NCI-H2107 treated with DMSO at 0.1 percent for 48 hours (cell line): ENCODE data around the gene ST7L.
"Not testable (repeated sequence)": the region's sequence is repeated elsewhere in the genome, so short reads cannot be mapped to it uniquely, and the experiment has no call there.

ENCODE experiments used
- DNase-seq: peaks from one replicate; lab custom pipeline; 2025; ENCODE audit not compliant: unreplicated experiment; lab: John Stamatoyannopoulos, UW

The ST7L gene

GRCh38 chr1:112618721-112619517 is at the start of gene ST7L:
Gene ST7L, minus strand, starts transcription at chr1:112619141. Its CDS starts 28 bp downstream, at chr1:112619113.
- peak; percentile 66 for DNase-seq

GRCh38 chr1:112666946-112667345 is 48.0 kb upstream of the ST7L start:
- DNase-seq, result no peak

GRCh38 chr1:112665857-112666256 is 46.9 kb upstream of the ST7L start:
- DNase-seq, result no peak

GRCh38 chr1:112651205-112651604 is 32.3 kb upstream of the ST7L start:
- no peak for DNase-seq

- no peak for DNase-seq
Observed at GRCh38 chr1:112646225-112646624, 27.3 kb upstream of the ST7L start.

GRCh38 chr1:112643080-112643479 is 24.1 kb upstream of the ST7L start:
- DNase-seq, result no peak

- not testable (repeated sequence) for DNase-seq
Observed at GRCh38 chr1:112640437-112640836, 21.5 kb upstream of the ST7L start.

- DNase-seq, result no peak
Observed at GRCh38 chr1:112638110-112638428, 19.1 kb upstream of the ST7L start.

GRCh38 chr1:112637254-112638109 is 18.5 kb upstream of the ST7L start:
- DNase-seq, result no peak

- no peak for DNase-seq
Observed at GRCh38 chr1:112636597-112637253, 17.8 kb upstream of the ST7L start.

- DNase-seq, result no peak
Observed at GRCh38 chr1:112636056-112636455, 17.1 kb upstream of the ST7L start.

- no peak for DNase-seq
Observed at GRCh38 chr1:112634367-112634766, 15.4 kb upstream of the ST7L start.

- no peak for DNase-seq
Observed at GRCh38 chr1:112633628-112634027, 14.7 kb upstream of the ST7L start.

- DNase-seq, result no peak
Observed at GRCh38 chr1:112629256-112629655, 10.3 kb upstream of the ST7L start.

- DNase-seq, result no peak
Observed at GRCh38 chr1:112628516-112628915, 9.6 kb upstream of the ST7L start.

- DNase-seq, result no peak
Observed at GRCh38 chr1:112626887-112627286, 7.9 kb upstream of the ST7L start.

- no peak for DNase-seq
Observed at GRCh38 chr1:112626193-112626592, 7.3 kb upstream of the ST7L start.

- no peak for DNase-seq
Observed at GRCh38 chr1:112625696-112626095, 6.8 kb upstream of the ST7L start.

GRCh38 chr1:112624493-112624892 is 5.6 kb upstream of the ST7L start:
- DNase-seq, result not testable (repeated sequence)

- no peak for DNase-seq
Observed at GRCh38 chr1:112620377-112620695, 1.4 kb upstream of the ST7L start.

- DNase-seq, result peak; percentile 87
Observed at GRCh38 chr1:112619518-112620376, 806 bp upstream of the ST7L start, which contains the start of gene CAPZA1. Gene CAPZA1, plus strand, starts transcription at chr1:112619832. Its CDS starts 13 bp downstream, at chr1:112619845.
